Measurements from ENCODE around the gene RHBDF2. TPM values are rescaled to one million over a fixed set of nuclear protein-coding genes. Genes with fewer than 3 reads are reported as not detected.
A peak's percentile ranks its signal among the peaks of the same experiment; 100 is the strongest.

Gene RHBDF2
- total and polyA plus RNA-seq, 8 donors, result 7.5 to 61.7 (median 11.0) TPM

- Histone ChIP-seq H3K36me3 (no peaks in the 10 kb centered on the region), H3K9me3 (no peaks in the 10 kb centered on the region), H3K27ac (no peak overlapping the region), H3K4me3 (no peak overlapping the region), H3K4me1 (peaks cover 26 to 73% of the 10 kb centered on the region in 2 donors), H3K27me3 (peaks cover 0 to 13% of the 10 kb centered on the region in 2 donors)
- no peak for ATAC-seq
- no peak for DNase-seq
- intact Hi-C loops (cut with DNase I), result no loop called here
- no peak for TF ChIP-seq CTCF (IDR thresholded peaks at IDR 0.05)
These were observed 46.5 kb upstream of the RHBDF2 start for GRCh38 chr17:76547642-76548202.

- Histone ChIP-seq H3K4me3 (no peak overlapping the region), H3K36me3 (no peaks in the 10 kb centered on the region), H3K27me3 (peaks cover 0 to 13% of the 10 kb centered on the region in 2 donors), H3K4me1 (peaks cover 26 to 73% of the 10 kb centered on the region in 2 donors), H3K27ac (peak overlapping the region in 1 of 2 donors; percentile 53), H3K9me3 (no peaks in the 10 kb centered on the region)
- ATAC-seq (peak; percentile 51), DNase-seq (peak in 1 of 4 donors; percentile 85)
- intact Hi-C loops (cut with DNase I), result no loop called here
- peak; percentile 50 to 55 for TF ChIP-seq CTCF (IDR thresholded peaks at IDR 0.05)
These were observed 46.0 kb upstream of the RHBDF2 start for GRCh38 chr17:76547183-76547641.

- Histone ChIP-seq H3K36me3 (no peaks in the 10 kb centered on the region), H3K27me3 (peaks cover 0 to 13% of the 10 kb centered on the region in 2 donors), H3K4me3 (no peak overlapping the region), H3K9me3 (no peaks in the 10 kb centered on the region), H3K27ac (peak overlapping the region in 1 of 2 donors; percentile 53), H3K4me1 (peaks cover 25 to 70% of the 10 kb centered on the region in 2 donors)
- DNase-seq (no peak), ATAC-seq (no peak)
- no peak for TF ChIP-seq CTCF (IDR thresholded peaks at IDR 0.05)
- intact Hi-C loops (cut with DNase I), result no loop called here
These were observed 45.4 kb upstream of the RHBDF2 start for GRCh38 chr17:76546556-76547182.

- intact Hi-C loops (cut with DNase I), result no loop called here
- H3K27me3 ChIP-seq, result peaks cover 0 to 13% of the 10 kb centered on the region in 2 donors
- H3K27ac ChIP-seq, result no peak overlapping the region
- no peaks in the 10 kb centered on the region for H3K9me3 ChIP-seq
- H3K4me1 ChIP-seq, result peaks cover 20 to 70% of the 10 kb centered on the region in 2 donors
- ATAC-seq (no peak), DNase-seq (peak in 1 of 4 donors; percentile 41)
- TF ChIP-seq CTCF (IDR thresholded peaks at IDR 0.05), result no peak
- H3K4me3 ChIP-seq, result no peak overlapping the region
- no peaks in the 10 kb centered on the region for H3K36me3 ChIP-seq
These were observed 44.8 kb upstream of the RHBDF2 start for GRCh38 chr17:76545918-76546555.
